SK-N-SH treated with all-trans-retinoic acid at 6 μM for 48 hours (cell line): ENCODE data around the gene IP6K3.

Experiments used
- ATAC-seq: fragments of 200-7000 bp; cut with Tn5 transposase; 3 replicates; pipeline ENCODE4 v1.9.1; 2020; ENCODE audit warnings: mild to moderate bottlenecking, moderate library complexity
- ARNTL ChIP-seq: fragments of 450-650 bp; formaldehyde crosslinking; IDR thresholded peaks from 2 replicates; pipeline ENCODE4 v1.5.0; 2020; ENCODE audit warnings: low read depth, mild to moderate bottlenecking, moderate library complexity, borderline replicate concordance
- BACH2 ChIP-seq: fragments of 250-450 bp; sonication (Bioruptor Pico); IDR thresholded peaks from 2 replicates; pipeline ENCODE4 v1.9.0; 2021; ENCODE audit warnings: mild to moderate bottlenecking, borderline replicate concordance
- CSDC2 ChIP-seq: fragments of 250-450 bp; sonication (Bioruptor Pico); IDR thresholded peaks from 2 replicates; pipeline ENCODE4 v1.5.0; 2020; ENCODE audit warnings: mild to moderate bottlenecking, moderate library complexity
- ESRRG ChIP-seq: fragments of 250-450 bp; sonication (Bioruptor Pico); IDR thresholded peaks from 2 replicates; pipeline ENCODE4 v1.6.1; 2021; ENCODE audit warnings: mild to moderate bottlenecking
- GLIS3 ChIP-seq: fragments of 250-450 bp; sonication (Bioruptor Pico); IDR thresholded peaks from 2 replicates; pipeline ENCODE4 v1.5.0; 2020; ENCODE audit warnings: mild to moderate bottlenecking, moderate library complexity
- ISL1 ChIP-seq: fragments of 250-450 bp; sonication (Bioruptor Pico); IDR thresholded peaks from 2 replicates; pipeline ENCODE4 v2.1.2; 2022; ENCODE audit warnings: mild to moderate bottlenecking, moderate library complexity
- OSR1 ChIP-seq: fragments of 250-450 bp; sonication (Bioruptor Pico); IDR thresholded peaks from 2 replicates; pipeline ENCODE4 v1.8.0; 2022; ENCODE audit warnings: moderate library complexity, mild to moderate bottlenecking, inconsistent platforms
- PATZ1 ChIP-seq: fragments of 250-450 bp; sonication (Bioruptor Pico); IDR thresholded peaks from 2 replicates; pipeline ENCODE4 v1.8.0; 2020; ENCODE audit warnings: mild to moderate bottlenecking, moderate library complexity, borderline replicate concordance
- POU6F1 ChIP-seq: fragments of 250-450 bp; sonication (Bioruptor Pico); IDR thresholded peaks from 2 replicates; pipeline ENCODE4 v1.8.0; 2021; ENCODE audit warnings: low read depth, mild to moderate bottlenecking, moderate library complexity, borderline replicate concordance
- PPARA ChIP-seq: fragments of 250-450 bp; sonication (Bioruptor Pico); IDR thresholded peaks from 2 replicates; pipeline ENCODE4 v1.5.0; 2020; ENCODE audit warnings: mild to moderate bottlenecking, borderline replicate concordance
- RARB ChIP-seq: fragments of 250-450 bp; sonication (Bioruptor Pico); IDR thresholded peaks from 2 replicates; pipeline ENCODE4 v1.8.0; 2021; ENCODE audit warnings: mild to moderate bottlenecking, moderate library complexity
- SNAI2 ChIP-seq: fragments of 250-450 bp; sonication (Bioruptor Pico); IDR thresholded peaks from 2 replicates; pipeline ENCODE4 v1.5.0; 2020; ENCODE audit warnings: mild to moderate bottlenecking, moderate library complexity
- TCF4 ChIP-seq: fragments of 250-450 bp; sonication (Bioruptor Pico); IDR thresholded peaks from 2 replicates; pipeline ENCODE4 v1.8.0; 2021; ENCODE audit warnings: mild to moderate bottlenecking, moderate library complexity, borderline replicate concordance
- TOX ChIP-seq: fragments of 250-450 bp; sonication (Bioruptor Pico); IDR thresholded peaks from 2 replicates; pipeline ENCODE4 v1.8.0; 2021; ENCODE audit warnings: mild to moderate bottlenecking, moderate library complexity, borderline replicate concordance
- ZFP3 ChIP-seq: fragments of 250-450 bp; sonication (Bioruptor Pico); IDR thresholded peaks from 2 replicates; pipeline ENCODE4 v1.5.0; 2020; ENCODE audit warnings: mild to moderate bottlenecking, moderate library complexity
- ZFP30 ChIP-seq: fragments of 450-650 bp; formaldehyde crosslinking; IDR thresholded peaks from 2 replicates; pipeline ENCODE4 v1.5.0; 2022; ENCODE audit warnings: mild to moderate bottlenecking, moderate library complexity
- ZNF565 ChIP-seq: fragments of 450-650 bp; formaldehyde crosslinking; conservative IDR thresholded peaks from 2 replicates; pipeline ENCODE4 v1.5.0; 2020; ENCODE audit warnings: low read depth, mild to moderate bottlenecking, moderate library complexity
- ZNF70 ChIP-seq: fragments of 450-650 bp; formaldehyde crosslinking; IDR thresholded peaks from 2 replicates; pipeline ENCODE4 v1.5.0; 2020; ENCODE audit warnings: mild to moderate bottlenecking, moderate library complexity
- ZNF8 ChIP-seq: fragments of 450-650 bp; formaldehyde crosslinking; IDR thresholded peaks from 2 replicates; pipeline ENCODE4 v1.5.0; 2020; ENCODE audit warnings: mild to moderate bottlenecking, moderate library complexity
- TF ChIP-seq, protein P1 (sequence below): fragments of 250-450 bp; sonication (Bioruptor Pico); IDR thresholded peaks from 2 replicates; pipeline ENCODE4 v1.5.0; 2020; ENCODE audit warnings: mild to moderate bottlenecking, moderate library complexity
- TF ChIP-seq, protein P2 (sequence below): fragments of 250-450 bp; sonication (Bioruptor Pico); IDR thresholded peaks from 2 replicates; pipeline ENCODE4 v1.5.1; 2021; ENCODE audit warnings: mild to moderate bottlenecking, moderate library complexity
- TF ChIP-seq, protein P3 (sequence below): fragments of 250-450 bp; sonication (Bioruptor Pico); IDR thresholded peaks from 2 replicates; pipeline ENCODE4 v1.5.1; 2020; ENCODE audit warnings: low read depth, mild to moderate bottlenecking, moderate library complexity

IP6K3 gene

DNA sequence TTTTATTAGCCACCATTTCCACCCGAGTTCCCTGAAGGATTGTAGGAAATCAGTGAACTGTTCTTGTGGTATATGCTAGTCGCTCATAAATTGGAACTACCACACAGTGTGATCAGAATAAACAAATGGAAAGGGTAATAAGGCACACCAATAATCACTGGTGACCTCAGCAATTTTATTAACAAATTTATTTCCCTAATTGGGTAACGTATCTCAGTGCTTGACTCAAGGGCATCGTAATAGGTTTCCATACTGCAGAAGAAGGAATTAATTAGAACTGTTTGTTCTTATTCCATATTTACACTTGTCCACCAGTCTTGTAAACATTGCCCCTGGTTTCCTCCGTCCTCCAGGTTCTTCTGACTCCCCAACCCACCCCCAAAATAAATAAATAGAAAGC is 25.2 kb downstream of the IP6K3 start:
- ATAC-seq = no peak
- TF ChIP-seq POU6F1 (CRISPR knock-in tag) (no peak), OSR1 (CRISPR knock-in tag) (no peak), TCF4 (CRISPR knock-in tag) (no peak), TOX (CRISPR knock-in tag) (no peak), PPARA (CRISPR knock-in tag) (no peak), ZNF565 (CRISPR knock-in tag) (no peak), ZNF70 (CRISPR knock-in tag) (no peak), ZFP30 (CRISPR knock-in tag) (no peak), ZNF8 (CRISPR knock-in tag) (no peak), CSDC2 (CRISPR knock-in tag) (no peak), BACH2 (no peak), RARB (CRISPR knock-in tag) (no peak), ZFP3 (CRISPR knock-in tag) (no peak)
- TF ChIP-seq, protein P1, sequence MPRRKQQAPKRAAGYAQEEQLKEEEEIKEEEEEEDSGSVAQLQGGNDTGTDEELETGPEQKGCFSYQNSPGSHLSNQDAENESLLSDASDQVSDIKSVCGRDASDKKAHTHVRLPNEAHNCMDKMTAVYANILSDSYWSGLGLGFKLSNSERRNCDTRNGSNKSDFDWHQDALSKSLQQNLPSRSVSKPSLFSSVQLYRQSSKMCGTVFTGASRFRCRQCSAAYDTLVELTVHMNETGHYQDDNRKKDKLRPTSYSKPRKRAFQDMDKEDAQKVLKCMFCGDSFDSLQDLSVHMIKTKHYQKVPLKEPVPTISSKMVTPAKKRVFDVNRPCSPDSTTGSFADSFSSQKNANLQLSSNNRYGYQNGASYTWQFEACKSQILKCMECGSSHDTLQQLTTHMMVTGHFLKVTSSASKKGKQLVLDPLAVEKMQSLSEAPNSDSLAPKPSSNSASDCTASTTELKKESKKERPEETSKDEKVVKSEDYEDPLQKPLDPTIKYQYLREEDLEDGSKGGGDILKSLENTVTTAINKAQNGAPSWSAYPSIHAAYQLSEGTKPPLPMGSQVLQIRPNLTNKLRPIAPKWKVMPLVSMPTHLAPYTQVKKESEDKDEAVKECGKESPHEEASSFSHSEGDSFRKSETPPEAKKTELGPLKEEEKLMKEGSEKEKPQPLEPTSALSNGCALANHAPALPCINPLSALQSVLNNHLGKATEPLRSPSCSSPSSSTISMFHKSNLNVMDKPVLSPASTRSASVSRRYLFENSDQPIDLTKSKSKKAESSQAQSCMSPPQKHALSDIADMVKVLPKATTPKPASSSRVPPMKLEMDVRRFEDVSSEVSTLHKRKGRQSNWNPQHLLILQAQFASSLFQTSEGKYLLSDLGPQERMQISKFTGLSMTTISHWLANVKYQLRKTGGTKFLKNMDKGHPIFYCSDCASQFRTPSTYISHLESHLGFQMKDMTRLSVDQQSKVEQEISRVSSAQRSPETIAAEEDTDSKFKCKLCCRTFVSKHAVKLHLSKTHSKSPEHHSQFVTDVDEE = no peak
- TF ChIP-seq, protein P2, sequence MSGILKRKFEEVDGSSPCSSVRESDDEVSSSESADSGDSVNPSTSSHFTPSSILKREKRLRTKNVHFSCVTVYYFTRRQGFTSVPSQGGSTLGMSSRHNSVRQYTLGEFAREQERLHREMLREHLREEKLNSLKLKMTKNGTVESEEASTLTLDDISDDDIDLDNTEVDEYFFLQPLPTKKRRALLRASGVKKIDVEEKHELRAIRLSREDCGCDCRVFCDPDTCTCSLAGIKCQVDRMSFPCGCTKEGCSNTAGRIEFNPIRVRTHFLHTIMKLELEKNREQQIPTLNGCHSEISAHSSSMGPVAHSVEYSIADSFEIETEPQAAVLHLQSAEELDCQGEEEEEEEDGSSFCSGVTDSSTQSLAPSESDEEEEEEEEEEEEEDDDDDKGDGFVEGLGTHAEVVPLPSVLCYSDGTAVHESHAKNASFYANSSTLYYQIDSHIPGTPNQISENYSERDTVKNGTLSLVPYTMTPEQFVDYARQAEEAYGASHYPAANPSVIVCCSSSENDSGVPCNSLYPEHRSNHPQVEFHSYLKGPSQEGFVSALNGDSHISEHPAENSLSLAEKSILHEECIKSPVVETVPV (CRISPR knock-in tag) = no peak

- ATAC-seq = no peak
- no peak for TF ChIP-seq PATZ1 (CRISPR knock-in tag)
- no peak for TF ChIP-seq ZNF70 (CRISPR knock-in tag)
- no peak for TF ChIP-seq TOX (CRISPR knock-in tag)
- TF ChIP-seq GLIS3 = no peak
- no peak for TF ChIP-seq ISL1 (CRISPR knock-in tag)
- TF ChIP-seq, protein P2 (CRISPR knock-in tag) = no peak
- TF ChIP-seq OSR1 (CRISPR knock-in tag) = no peak
These were observed 25.7 kb downstream of the IP6K3 start for GRCh38 chr6:33720998-33721397.

- no peak for ATAC-seq
- TF ChIP-seq BACH2 = no peak
- TF ChIP-seq TCF4 (CRISPR knock-in tag) = no peak
- TF ChIP-seq SNAI2 (CRISPR knock-in tag) = no peak
- TF ChIP-seq ISL1 (CRISPR knock-in tag) = no peak
- no peak for TF ChIP-seq ESRRG
- TF ChIP-seq ZFP3 (CRISPR knock-in tag) = no peak
- TF ChIP-seq OSR1 (CRISPR knock-in tag) = no peak
- no peak for TF ChIP-seq ARNTL (CRISPR knock-in tag)
- no peak for TF ChIP-seq PATZ1 (CRISPR knock-in tag)
- TF ChIP-seq, protein P3, sequence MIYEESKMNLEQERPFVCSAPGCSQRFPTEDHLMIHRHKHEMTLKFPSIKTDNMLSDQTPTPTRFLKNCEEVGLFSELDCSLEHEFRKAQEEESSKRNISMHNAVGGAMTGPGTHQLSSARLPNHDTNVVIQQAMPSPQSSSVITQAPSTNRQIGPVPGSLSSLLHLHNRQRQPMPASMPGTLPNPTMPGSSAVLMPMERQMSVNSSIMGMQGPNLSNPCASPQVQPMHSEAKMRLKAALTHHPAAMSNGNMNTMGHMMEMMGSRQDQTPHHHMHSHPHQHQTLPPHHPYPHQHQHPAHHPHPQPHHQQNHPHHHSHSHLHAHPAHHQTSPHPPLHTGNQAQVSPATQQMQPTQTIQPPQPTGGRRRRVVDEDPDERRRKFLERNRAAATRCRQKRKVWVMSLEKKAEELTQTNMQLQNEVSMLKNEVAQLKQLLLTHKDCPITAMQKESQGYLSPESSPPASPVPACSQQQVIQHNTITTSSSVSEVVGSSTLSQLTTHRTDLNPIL (CRISPR knock-in tag) = no peak
- no peak for TF ChIP-seq ZNF70 (CRISPR knock-in tag)
- no peak for TF ChIP-seq PPARA (CRISPR knock-in tag)
- TF ChIP-seq GLIS3 = no peak
- TF ChIP-seq, all 23 proteins: peak for 0
These were observed 27.2 kb downstream of the IP6K3 start for GRCh38 chr6:33719326-33719987.
